Panc1 (cell line): ENCODE measurements around the gene ZKSCAN8.
"Not testable (repeated sequence)": the region's sequence is repeated elsewhere in the genome, so short reads cannot be mapped to it uniquely, and the experiment has no call there.

Source experiments
- POLR2AphosphoS5 ChIP-seq: IDR thresholded peaks from 2 replicates; pipeline ENCODE4 v1.6.1; 2012; ENCODE audit warnings: mild to moderate bottlenecking, low read depth, low read length, moderate library complexity
- TF ChIP-seq, protein P1 (sequence below): fragments of 450-650 bp; IDR thresholded peaks from 2 replicates; pipeline ENCODE4 v1.5.1; 2017; ENCODE audit warnings: mild to moderate bottlenecking
- TF ChIP-seq, protein P2 (sequence below), 2 experiments: IDR thresholded peaks; 2 replicates each; pipeline ENCODE4 v1.6.1; 2011 to 2012; ENCODE audit warnings: low read depth in 2 of 2, control low read depth in 1 of 2, low read length in 1 of 2, mild to moderate bottlenecking in 1 of 2, moderate library complexity in 1 of 2; ENCODE audit not compliant: insufficient read depth in 1 of 2

DNA sequence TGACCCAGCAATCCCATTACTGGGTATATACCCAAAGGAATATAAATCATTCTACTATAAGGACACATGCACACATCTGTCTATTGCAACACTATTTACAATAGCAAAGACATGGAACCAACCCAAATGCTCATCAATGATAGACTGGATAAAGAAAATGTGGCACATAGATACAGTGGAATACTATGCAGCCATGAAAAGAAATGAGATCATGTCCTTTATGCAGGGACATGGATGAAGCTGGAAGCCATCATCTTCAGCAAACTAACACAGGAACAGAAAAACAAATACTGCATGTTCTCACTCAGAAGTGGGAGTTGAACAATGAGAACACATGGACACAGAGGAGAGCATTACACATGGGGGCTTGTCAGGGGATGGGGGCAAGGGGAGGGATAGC is 39.0 kb upstream of the ZKSCAN8 start:
- TF ChIP-seq, protein P1, sequence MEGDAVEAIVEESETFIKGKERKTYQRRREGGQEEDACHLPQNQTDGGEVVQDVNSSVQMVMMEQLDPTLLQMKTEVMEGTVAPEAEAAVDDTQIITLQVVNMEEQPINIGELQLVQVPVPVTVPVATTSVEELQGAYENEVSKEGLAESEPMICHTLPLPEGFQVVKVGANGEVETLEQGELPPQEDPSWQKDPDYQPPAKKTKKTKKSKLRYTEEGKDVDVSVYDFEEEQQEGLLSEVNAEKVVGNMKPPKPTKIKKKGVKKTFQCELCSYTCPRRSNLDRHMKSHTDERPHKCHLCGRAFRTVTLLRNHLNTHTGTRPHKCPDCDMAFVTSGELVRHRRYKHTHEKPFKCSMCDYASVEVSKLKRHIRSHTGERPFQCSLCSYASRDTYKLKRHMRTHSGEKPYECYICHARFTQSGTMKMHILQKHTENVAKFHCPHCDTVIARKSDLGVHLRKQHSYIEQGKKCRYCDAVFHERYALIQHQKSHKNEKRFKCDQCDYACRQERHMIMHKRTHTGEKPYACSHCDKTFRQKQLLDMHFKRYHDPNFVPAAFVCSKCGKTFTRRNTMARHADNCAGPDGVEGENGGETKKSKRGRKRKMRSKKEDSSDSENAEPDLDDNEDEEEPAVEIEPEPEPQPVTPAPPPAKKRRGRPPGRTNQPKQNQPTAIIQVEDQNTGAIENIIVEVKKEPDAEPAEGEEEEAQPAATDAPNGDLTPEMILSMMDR, result not testable (repeated sequence)
- TF ChIP-seq, protein P2, sequence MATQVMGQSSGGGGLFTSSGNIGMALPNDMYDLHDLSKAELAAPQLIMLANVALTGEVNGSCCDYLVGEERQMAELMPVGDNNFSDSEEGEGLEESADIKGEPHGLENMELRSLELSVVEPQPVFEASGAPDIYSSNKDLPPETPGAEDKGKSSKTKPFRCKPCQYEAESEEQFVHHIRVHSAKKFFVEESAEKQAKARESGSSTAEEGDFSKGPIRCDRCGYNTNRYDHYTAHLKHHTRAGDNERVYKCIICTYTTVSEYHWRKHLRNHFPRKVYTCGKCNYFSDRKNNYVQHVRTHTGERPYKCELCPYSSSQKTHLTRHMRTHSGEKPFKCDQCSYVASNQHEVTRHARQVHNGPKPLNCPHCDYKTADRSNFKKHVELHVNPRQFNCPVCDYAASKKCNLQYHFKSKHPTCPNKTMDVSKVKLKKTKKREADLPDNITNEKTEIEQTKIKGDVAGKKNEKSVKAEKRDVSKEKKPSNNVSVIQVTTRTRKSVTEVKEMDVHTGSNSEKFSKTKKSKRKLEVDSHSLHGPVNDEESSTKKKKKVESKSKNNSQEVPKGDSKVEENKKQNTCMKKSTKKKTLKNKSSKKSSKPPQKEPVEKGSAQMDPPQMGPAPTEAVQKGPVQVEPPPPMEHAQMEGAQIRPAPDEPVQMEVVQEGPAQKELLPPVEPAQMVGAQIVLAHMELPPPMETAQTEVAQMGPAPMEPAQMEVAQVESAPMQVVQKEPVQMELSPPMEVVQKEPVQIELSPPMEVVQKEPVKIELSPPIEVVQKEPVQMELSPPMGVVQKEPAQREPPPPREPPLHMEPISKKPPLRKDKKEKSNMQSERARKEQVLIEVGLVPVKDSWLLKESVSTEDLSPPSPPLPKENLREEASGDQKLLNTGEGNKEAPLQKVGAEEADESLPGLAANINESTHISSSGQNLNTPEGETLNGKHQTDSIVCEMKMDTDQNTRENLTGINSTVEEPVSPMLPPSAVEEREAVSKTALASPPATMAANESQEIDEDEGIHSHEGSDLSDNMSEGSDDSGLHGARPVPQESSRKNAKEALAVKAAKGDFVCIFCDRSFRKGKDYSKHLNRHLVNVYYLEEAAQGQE (IDR thresholded peaks at IDR 0.05; ENCODE audit: insufficient read depth in 1 of 2, low read depth in 2 of 2, low read length in 1 of 2), result not testable (repeated sequence)
- TF ChIP-seq POLR2AphosphoS5, result not testable (repeated sequence)
